GM06990 (cell line): ENCODE measurements around the gene TRPT1.

Experiments
- DNase-seq: peaks from one replicate; pipeline ENCODE4 v3.0.0-alpha.2; 2011; ENCODE audit not compliant: insufficient read length; ENCODE audit errors: extremely low read depth
- H3K27me3 ChIP-seq: replicated peaks from 2 replicates; pipeline ENCODE4 v1.6.0; 2011; ENCODE audit warnings: low read length; ENCODE audit not compliant: control insufficient read depth, insufficient read depth
- H3K36me3 ChIP-seq: 2 replicates; pipeline ENCODE4 v1.5.1; 2011; ENCODE audit warnings: low read length; ENCODE audit not compliant: control insufficient read depth, insufficient read depth
- H3K4me3 ChIP-seq: replicated peaks from 2 replicates; pipeline ENCODE4 v1.5.1; 2011; ENCODE audit warnings: low read depth, mild to moderate bottlenecking, control low read depth, low read length
- TF ChIP-seq, protein P1 (sequence below): IDR thresholded peaks from 2 replicates; pipeline ENCODE4 v1.5.1; 2011; ENCODE audit warnings: low read length, control low read depth, mild to moderate bottlenecking, inconsistent platforms; ENCODE audit not compliant: insufficient read depth, poor library complexity, severe bottlenecking

Gene TRPT1

DNA sequence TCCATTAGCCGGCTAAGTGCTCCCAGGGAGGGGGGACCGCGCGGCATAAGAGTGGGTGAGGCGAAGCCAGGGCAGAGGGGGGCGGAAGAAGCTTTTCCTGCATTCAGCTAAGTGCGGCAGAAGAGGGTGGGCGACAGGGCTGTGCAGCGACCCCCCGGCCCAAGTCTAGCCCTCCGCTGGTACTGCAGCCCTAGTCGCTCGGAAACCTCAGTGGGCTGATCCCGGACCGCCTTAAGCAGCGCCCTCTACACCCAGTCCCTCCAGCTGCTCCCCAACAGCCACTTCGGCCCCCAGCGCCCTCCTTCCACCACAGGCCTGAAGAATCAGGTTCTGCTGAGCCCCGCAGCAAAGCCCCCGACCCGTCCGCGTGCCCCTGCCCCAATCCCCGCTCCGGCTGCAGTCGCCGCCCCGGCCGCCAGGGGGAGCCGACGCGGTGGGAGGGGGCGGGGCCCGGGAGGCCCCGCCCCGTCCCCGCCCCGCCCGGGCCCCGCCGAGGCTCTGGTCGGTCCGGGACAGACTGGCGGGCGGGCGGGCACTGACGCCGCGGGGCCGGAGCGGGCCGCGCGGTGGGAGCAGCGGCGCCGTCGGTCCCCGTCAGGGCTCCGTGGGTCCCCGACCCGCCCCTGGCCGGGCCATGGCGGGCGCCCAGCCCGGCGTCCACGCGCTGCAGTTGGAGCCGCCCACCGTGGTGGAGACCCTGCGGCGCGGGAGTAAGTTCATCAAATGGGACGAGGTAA lies 25.2 kb upstream of the TRPT1 start, which contains the start of gene PLCB3:
Gene PLCB3 (plus strand): TSS at position 515 of the 737 bp plus-strand sequence. CDS start 120 bp downstream, at position 635.
- Histone ChIP-seq H3K27me3 (no peaks in the 10 kb centered on the region), H3K36me3 (peaks cover 4% of the 10 kb centered on the region), H3K4me3 (peak within 1 kb of the TSS; percentile 71)
- TF ChIP-seq, protein P1, sequence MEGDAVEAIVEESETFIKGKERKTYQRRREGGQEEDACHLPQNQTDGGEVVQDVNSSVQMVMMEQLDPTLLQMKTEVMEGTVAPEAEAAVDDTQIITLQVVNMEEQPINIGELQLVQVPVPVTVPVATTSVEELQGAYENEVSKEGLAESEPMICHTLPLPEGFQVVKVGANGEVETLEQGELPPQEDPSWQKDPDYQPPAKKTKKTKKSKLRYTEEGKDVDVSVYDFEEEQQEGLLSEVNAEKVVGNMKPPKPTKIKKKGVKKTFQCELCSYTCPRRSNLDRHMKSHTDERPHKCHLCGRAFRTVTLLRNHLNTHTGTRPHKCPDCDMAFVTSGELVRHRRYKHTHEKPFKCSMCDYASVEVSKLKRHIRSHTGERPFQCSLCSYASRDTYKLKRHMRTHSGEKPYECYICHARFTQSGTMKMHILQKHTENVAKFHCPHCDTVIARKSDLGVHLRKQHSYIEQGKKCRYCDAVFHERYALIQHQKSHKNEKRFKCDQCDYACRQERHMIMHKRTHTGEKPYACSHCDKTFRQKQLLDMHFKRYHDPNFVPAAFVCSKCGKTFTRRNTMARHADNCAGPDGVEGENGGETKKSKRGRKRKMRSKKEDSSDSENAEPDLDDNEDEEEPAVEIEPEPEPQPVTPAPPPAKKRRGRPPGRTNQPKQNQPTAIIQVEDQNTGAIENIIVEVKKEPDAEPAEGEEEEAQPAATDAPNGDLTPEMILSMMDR, result peak; percentile 62
- DNase-seq, result peak; percentile 55

DNA sequence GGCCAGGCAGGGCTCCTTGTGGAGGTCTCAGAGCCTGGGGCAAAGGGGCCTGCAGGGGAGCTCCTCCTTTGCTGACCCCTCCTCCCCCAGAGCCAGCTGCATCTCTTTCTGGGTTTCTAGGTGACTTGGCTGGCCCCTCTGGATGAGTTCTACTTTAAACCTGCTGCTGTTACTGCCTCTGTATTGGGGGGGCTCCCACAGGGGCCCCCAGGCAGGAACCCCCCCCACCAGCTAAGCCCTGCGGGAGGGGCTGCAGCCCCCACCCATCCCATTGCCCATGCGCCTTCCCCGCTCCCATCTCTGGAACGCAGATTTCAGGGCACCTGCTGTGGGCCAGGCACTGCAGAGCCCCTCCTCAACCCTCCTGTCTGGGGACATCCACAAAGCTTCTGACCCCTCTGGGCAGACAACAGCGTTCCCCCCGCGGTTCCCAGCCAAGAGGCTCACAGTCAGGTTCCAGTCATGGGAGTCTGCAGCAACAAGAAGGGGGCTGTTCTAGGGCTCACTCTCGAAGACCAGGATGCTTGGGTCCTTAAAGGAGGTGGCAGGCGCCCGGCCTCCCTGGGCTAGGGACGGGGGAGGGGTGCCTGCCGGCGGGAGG lies 24.5 kb upstream of the TRPT1 start:
- DNase-seq, result no peak

DNA sequence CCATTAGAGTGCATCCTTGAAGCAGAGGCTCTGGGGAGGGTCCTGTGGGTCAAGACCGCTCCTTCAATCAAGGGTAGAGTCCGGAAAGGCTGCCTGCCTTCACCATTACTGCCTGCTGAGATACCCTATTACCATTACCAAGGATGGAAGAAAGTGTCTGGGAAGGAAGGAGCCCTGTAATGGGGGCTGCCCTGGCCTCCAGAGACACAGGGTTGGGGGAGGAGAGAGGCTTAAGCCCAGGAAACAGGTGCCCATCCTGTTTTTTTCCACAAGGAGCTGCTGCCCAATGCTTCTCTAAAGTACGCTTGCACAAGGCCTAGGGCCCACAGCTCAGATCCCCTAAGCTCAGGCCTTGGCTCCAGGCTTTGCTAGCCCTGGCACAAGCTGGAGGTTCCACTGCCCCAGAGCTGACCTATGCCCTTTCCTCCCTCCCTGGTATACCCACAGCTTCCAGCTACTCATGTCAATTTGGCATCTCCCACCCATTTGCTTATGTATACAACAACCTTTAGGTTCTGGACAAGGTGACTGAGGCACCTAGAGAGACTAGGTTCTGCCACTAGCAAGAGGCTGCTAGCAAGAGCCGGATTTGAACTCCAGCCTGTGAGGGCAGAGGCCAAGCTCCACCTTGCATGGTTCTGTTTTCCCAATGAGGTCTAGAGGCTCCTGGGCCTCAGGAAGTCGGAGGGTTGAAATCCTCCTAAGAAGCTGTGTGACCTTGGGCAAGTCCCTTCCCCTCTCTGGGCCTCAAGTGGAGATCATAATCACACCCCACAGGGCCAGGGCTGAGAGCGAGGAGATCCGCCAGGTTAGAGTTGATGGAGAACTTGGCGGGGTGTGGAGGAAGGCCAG lies 23.8 kb upstream of the TRPT1 start:
- TF ChIP-seq, protein P1, result no peak
- Histone ChIP-seq H3K4me3 (no peak overlapping the region), H3K36me3 (peaks cover 2% of the 10 kb centered on the region; the same call in 1 of the 2 replicates), H3K27me3 (no peaks in the 10 kb centered on the region)
- no peak for DNase-seq

More for the DNA sequence above, 24.5 kb upstream of the TRPT1 start:
- TF ChIP-seq, protein P1, result no peak
- peaks cover 1% of the 10 kb centered on the region; the same call in 1 of the 2 replicates for H3K36me3 ChIP-seq
- H3K4me3 ChIP-seq, result peak overlapping the region; percentile 59
- H3K27me3 ChIP-seq, result no peaks in the 10 kb centered on the region

DNA sequence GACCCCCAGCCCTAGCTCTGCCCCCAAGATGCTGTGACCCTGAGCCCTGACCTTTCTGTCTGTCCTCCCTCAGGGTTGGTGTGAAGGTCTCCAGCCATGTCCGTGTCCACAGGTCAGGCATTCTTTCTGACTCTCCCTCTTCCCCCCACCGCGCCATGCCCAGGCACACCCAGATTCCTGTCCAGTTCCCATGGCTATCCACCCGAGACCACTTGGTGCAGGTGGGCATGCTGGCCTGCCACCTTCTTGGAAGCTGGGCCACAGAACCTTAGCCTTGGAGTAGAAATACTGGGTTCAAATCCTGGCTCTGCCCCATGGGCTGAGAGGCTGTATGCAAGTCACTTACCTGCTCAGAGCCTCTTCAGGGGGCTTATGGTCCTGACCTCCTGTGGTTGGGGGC lies 23.1 kb upstream of the TRPT1 start:
- Histone ChIP-seq H3K4me3 (no peak overlapping the region), H3K36me3 (peaks cover 2% of the 10 kb centered on the region), H3K27me3 (no peaks in the 10 kb centered on the region)
- TF ChIP-seq, protein P1, result no peak
- DNase-seq, result no peak

DNA sequence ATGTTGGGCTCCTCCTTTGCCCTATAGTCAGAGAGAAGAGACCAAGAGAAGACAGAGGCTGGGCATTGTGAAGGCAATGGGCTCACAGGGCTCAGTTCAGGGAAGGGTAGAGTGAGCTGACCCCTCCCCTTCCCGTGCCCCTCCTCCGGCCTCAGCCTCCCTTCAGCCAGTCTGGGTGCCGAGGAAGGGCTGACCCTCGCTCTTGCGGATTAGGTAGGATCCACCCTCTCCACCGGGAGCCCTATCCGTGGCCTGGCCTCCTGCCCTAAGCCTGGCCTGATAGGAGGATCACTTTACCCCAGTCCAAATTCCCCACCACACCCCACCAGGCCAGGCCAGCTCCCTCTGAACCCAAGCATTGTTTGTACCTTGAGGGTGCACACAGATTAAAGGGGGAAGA lies 22.6 kb upstream of the TRPT1 start:
- Histone ChIP-seq H3K4me3 (no peak overlapping the region), H3K27me3 (no peaks in the 10 kb centered on the region), H3K36me3 (peaks cover 7% of the 10 kb centered on the region)
- TF ChIP-seq, protein P1, result no peak
- no peak for DNase-seq
